MCF 10A (cell line): ENCODE data around the gene RAD51B. TPM values are rescaled to one million over a fixed set of nuclear protein-coding genes. Genes with fewer than 3 reads are reported as not detected.
A peak's percentile ranks its signal among the peaks of the same experiment; 100 is the strongest.

ENCODE experiments used
- BruUV-seq: library from RNA; stranded (reverse); fragments of 400-500 nt; replicated peaks from 2 replicates; lab custom pipeline; 2021; lab: Mats Ljungman, UMichigan
- CTCF ChIA-PET: fragments of 300-600 bp; sonication (Branson Sonifier 250); formaldehyde crosslinking; extraction: SDS; loops from one replicate; lab custom pipeline; 2021; ENCODE audit warnings: antibody characterized with exemption, inconsistent platforms; lab: Yijun Ruan, JAX
- POLR2A ChIA-PET: fragments of 300-600, 350-650 bp; sonication (Branson Sonifier 250); formaldehyde crosslinking; extraction: SDS; loops from one replicate; lab custom pipeline; 2020; ENCODE audit warnings: antibody characterized with exemption, inconsistent platforms; lab: Yijun Ruan, JAX
- DNase-seq: peaks from one replicate; pipeline ENCODE4 v3.0.0-alpha.2; 2018; ENCODE audit not compliant: unreplicated experiment
- H3K27ac Mint-ChIP-seq: one replicate; pipeline ENCODE4 v1.8.0; 2022; ENCODE audit warnings: mild to moderate bottlenecking, low read depth, mixed read lengths; ENCODE audit not compliant: unreplicated experiment
- H3K27me3 Mint-ChIP-seq: one replicate; pipeline ENCODE4 v1.8.0; 2022; ENCODE audit warnings: mixed read lengths; ENCODE audit not compliant: insufficient read depth, unreplicated experiment
- H3K36me3 Mint-ChIP-seq: one replicate; pipeline ENCODE4 v1.8.0; 2022; ENCODE audit warnings: mild to moderate bottlenecking, moderate library complexity, mixed read lengths; ENCODE audit not compliant: insufficient read depth, unreplicated experiment
- H3K4me1 Mint-ChIP-seq: one replicate; pipeline ENCODE4 v1.8.0; 2022; ENCODE audit warnings: mixed read lengths; ENCODE audit not compliant: insufficient read depth, unreplicated experiment
- H3K4me3 Mint-ChIP-seq: one replicate; pipeline ENCODE4 v1.8.0; 2022; ENCODE audit warnings: mild to moderate bottlenecking, moderate library complexity, mixed read lengths; ENCODE audit not compliant: unreplicated experiment
- H3K9me3 Mint-ChIP-seq: one replicate; pipeline ENCODE4 v1.8.0; 2022; ENCODE audit warnings: mixed read lengths; ENCODE audit not compliant: unreplicated experiment
- CTCF ChIP-seq: fragments of 200-600 bp; IDR thresholded peaks from one replicate; pipeline ENCODE4 v1.8.0; 2022; ENCODE audit warnings: antibody characterized with exemption, mild to moderate bottlenecking; ENCODE audit not compliant: unreplicated experiment
- intact Hi-C: fragments of 100-400 bp; cut with micrococcal nuclease; formaldehyde crosslinking; loops from 2 replicates; pipeline ENCODE4 v1.14.1; 2022
- total RNA-seq: library from RNA; stranded (reverse); gene quantifications from 2 replicates; pipeline ENCODE4 v1.2.3, GENCODE V29; 2022

The RAD51B gene
- total RNA-seq, 1 experiment from 2014 or later = 14.6 TPM

- Mint-ChIP-seq H3K27ac (peak overlapping the region; percentile 89), H3K9me3 (no peaks in the 10 kb centered on the region), H3K4me3 (peak overlapping the region; percentile 94), H3K4me1 (peaks cover 11% of the 10 kb centered on the region), H3K27me3 (no peaks in the 10 kb centered on the region), H3K36me3 (peaks cover 36% of the 10 kb centered on the region)
- ChIA-PET CTCF (no interaction called here), POLR2A (interaction anchor here (1.1 to 2.3 kb wide), 3 partner anchors 10 to 22 kb away, joined by 4 to 5 read pairs (median 4); no protein-coding TSS in a partner anchor)
- TF ChIP-seq CTCF = no peak
- DNase-seq = no peak
- BruUV-seq = no TSS peak
- intact Hi-C loops = loop anchor here (5.0 kb wide), 1 partner anchor 213 kb away; the partner anchor contains the start of gene PIGH
Measured at GRCh38 chr14:67814821-67815220, 4.8 kb upstream of the RAD51B start.

GRCh38 chr14:67815573-67816225 lies 3.9 kb upstream of the RAD51B start:
- DNase-seq = peak; percentile 4
- intact Hi-C loops = loop anchor here (5.0 kb wide), 1 partner anchor 213 kb away; the partner anchor contains the start of gene PIGH
- Mint-ChIP-seq H3K9me3 (no peaks in the 10 kb centered on the region), H3K4me3 (peak overlapping the region; percentile 94), H3K4me1 (peaks cover 17% of the 10 kb centered on the region), H3K27me3 (no peaks in the 10 kb centered on the region), H3K36me3 (peaks cover 29% of the 10 kb centered on the region), H3K27ac (peak overlapping the region; percentile 89)
- POLR2A ChIA-PET = interaction anchor here (1.1 to 2.3 kb wide), 5 partner anchors 11 to 63 kb away, joined by 3 to 6 read pairs (median 4); no protein-coding TSS in a partner anchor
- TF ChIP-seq CTCF = no peak
- CTCF ChIA-PET = interaction anchor here (1.0 kb wide), 1 partner anchor 1029 kb away, joined by 6 read pairs; no protein-coding TSS in a partner anchor
- BruUV-seq = TSS peak; percentile 36

GRCh38 chr14:67816326-67817002 lies 3.1 kb upstream of the RAD51B start, which contains the start of gene ZFYVE26:
TSS of gene ZFYVE26 (minus strand) at chr14:67816590. CDS start at chr14:67815963, 627 bp downstream.
- Mint-ChIP-seq H3K36me3 (peaks cover 22% of the 10 kb centered on the region), H3K27me3 (no peaks in the 10 kb centered on the region), H3K27ac (peak within 1 kb of the TSS; percentile 89), H3K9me3 (no peaks in the 10 kb centered on the region), H3K4me3 (peak within 1 kb of the TSS; percentile 94), H3K4me1 (peaks cover 24% of the 10 kb centered on the region)
- BruUV-seq = no TSS peak
- ChIA-PET POLR2A (interaction anchor here (0.6 to 2.3 kb wide), 15 partner anchors 12 to 1957 kb away, joined by 3 to 8 read pairs (median 3); partner anchors contain the start of genes PALS1 and ZFP36L1), CTCF (interaction anchor here (0.6 to 1.0 kb wide), 7 partner anchors 20 to 1370 kb away, joined by 3 to 6 read pairs (median 3); no protein-coding TSS in a partner anchor)
- peak; percentile 97 for DNase-seq
- intact Hi-C loops = loop anchor here (5.0 kb wide), 1 partner anchor 214 kb away; the partner anchor contains the start of gene PIGH
- no peak for TF ChIP-seq CTCF
